HPDE6-E6E7 (cell line): ENCODE results near the gene ZNF280D.

Experiments
- DNase-seq: peaks from one replicate; pipeline ENCODE4 v3.0.0; 2011; ENCODE audit warnings: missing footprints; ENCODE audit errors: extremely low spot score

The ZNF280D gene

GRCh38 chr15:56744701-56745683, 11.7 kb upstream of the ZNF280D start:
- DNase-seq: no peak

- DNase-seq: no peak
Measured at GRCh38 chr15:56741541-56741940, 8.2 kb upstream of the ZNF280D start.

DNA sequence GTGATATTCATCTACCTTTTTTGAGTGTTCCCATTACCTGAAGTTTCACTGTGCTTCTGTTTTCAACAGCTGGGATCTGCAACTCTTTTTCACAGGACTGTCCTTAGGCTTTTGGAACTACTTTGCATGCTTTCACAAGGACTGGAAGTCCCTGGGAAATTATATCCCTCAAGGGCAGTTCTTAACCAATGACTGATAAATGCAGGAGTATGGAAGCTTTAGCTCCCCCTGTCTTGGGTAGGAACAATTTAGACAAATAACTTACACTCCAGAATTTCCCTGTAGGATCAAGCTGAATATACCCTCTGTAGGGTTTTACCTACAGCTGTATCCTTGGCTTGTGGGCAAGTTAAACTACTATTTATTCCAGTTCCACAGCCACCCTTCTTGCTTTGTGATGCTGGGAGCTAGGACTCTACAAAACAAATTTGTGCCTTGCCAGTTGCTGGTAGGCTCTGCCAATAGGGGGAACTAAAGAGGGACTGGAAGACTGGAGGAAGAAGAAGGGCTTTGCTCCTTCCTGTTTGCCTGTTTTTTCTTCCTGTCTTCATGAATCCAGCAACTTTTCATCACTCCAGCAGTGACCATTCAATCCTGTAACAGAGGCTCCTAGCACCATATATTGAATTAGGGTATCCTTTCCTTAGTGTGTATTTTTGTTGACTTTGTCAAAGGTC, 6.8 kb upstream of the ZNF280D start:
- no peak for DNase-seq

- DNase-seq: no peak
Measured at GRCh38 chr15:56739474-56739873, 6.2 kb upstream of the ZNF280D start.

DNA sequence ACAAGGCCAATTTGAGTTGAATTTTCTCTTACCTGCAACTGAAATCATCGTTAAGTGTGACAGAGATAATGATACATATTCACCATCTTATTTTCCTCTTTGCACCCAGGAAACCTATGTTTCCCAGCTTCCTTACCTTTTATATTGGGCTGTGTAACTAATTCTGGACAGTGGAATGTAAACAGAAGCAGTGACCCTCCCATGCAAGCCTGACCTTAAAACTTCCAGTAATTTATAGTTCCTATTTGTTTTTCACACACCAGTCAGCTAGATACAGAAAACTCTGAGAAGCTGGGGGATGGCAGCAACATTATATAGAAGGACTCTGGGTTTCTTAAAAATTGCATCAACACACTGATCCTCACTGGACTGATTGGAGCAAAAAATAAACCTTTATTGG, 4.5 kb upstream of the ZNF280D start:
- no peak for DNase-seq

DNA sequence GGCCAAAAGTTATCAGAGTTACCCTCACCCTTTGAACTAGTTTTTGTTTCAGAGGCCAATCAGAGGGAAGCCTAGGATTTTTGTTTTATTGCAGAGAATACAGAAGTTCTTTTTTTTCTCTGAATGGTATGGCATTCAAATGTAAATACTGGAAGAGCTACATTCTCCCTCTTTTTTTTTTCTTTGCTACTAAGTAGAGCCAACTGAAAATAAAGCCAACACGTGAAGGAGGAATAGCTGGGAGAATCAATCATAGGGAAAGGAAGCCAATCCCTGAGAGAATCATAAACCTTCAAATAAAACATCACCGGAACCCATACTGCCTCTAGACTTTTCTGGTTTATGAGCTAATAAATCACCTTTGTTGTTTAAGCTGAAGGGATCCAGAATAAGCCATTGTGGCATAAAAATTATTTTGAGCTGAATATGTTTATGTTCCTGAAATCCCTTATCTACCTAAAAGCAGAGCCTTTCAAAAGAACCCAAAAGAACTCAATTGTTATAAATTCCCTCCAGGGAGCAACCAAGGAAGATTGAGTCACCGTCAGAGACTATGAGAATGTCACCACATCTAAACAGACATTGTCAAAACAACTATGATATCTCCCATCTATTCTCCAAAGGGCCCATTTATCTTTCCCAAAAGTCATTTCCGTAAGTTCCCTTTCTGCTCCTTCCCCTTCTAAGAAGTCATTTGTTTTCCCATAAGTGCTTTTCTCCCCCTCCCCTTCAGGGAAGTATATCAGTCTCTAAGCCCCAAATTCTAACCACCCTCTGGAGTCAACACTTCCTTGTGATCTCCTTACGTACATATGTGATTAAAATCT, 3.8 kb upstream of the ZNF280D start:
- DNase-seq: no peak

GRCh38 chr15:56736308-56736707, 3.0 kb upstream of the ZNF280D start:
- DNase-seq: no peak

GRCh38 chr15:56735589-56735988, 2.3 kb upstream of the ZNF280D start:
- no peak for DNase-seq

GRCh38 chr15:56734013-56734635, 815 bp upstream of the ZNF280D start:
- no peak for DNase-seq

GRCh38 chr15:56732886-56733135, 498 bp downstream of the ZNF280D start:
- DNase-seq: no peak

- DNase-seq: no peak
Measured at GRCh38 chr15:56732135-56732885, 999 bp downstream of the ZNF280D start.

- DNase-seq: no peak
Measured at GRCh38 chr15:56731548-56731947, 1.8 kb downstream of the ZNF280D start.

- DNase-seq: no peak
Measured at GRCh38 chr15:56729561-56729960, 3.7 kb downstream of the ZNF280D start.

- DNase-seq: no peak
Measured at GRCh38 chr15:56725386-56725785, 7.9 kb downstream of the ZNF280D start.

DNA sequence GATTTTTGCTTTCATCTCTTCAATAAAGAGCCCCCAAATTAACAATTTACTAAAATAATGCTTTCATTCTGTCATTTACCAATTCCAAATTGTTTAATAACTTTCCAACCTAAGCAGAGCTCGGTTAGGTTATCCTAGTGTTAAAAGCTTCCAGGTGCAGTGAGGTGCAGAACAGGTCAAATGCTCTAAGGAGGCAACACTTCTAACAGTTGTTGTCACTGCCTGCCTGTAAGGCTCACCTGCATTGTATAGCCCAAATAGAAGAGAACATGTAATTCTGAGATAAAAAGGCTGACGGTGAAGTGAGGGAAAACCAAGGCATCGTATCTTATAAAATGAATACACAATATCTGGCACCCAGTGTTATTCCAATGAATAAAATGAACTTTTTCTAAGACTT, 9.1 kb downstream of the ZNF280D start:
- DNase-seq: no peak

DNA sequence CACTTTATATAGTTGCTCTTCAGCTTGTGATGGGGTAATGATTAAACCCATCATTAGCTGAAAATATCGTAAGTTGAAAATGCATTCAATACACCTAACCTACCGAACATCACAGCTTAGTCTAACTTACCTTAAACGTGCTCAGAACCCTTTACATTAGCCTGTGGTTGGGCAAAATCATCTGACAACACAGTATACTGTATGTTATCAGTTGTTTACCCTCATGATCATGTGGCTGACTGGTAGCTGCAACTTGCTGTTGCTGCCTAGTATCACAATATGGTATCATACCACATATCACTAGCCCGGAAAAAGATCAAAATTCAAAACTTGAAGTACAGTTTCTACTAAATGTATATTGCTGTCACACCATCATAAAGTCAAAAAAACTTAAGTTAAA, 9.5 kb downstream of the ZNF280D start:
- no peak for DNase-seq

- DNase-seq: no peak
Measured at GRCh38 chr15:56719774-56720555, 13.3 kb downstream of the ZNF280D start.

DNA sequence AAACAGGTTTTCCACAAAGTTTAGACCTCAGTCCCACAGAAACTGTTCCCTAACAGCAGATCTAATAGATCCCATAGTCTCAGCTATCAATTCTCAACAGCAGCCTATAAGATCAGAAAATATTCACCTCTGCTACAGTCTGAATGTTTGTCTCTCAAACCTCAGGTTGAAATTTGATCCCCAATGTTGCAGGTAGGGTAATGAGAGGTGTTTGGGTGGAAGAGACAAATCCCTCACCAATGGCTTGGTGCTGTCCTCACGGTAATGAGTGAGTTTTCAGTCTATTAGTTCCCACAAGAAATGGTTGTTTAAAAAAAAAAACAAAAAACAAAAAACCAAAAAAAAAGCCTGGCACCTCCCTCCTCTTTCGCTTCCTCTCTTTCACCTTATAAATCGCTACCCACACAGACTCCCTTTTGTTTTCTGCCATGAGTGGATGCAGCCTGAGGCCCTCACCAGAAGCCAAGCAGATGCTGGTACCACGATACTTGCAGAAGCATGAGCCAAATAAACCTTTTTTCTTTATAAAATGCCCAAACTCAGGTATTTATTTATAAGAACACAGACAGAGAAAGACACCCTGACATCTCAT, 14.2 kb downstream of the ZNF280D start:
- no peak for DNase-seq

DNA sequence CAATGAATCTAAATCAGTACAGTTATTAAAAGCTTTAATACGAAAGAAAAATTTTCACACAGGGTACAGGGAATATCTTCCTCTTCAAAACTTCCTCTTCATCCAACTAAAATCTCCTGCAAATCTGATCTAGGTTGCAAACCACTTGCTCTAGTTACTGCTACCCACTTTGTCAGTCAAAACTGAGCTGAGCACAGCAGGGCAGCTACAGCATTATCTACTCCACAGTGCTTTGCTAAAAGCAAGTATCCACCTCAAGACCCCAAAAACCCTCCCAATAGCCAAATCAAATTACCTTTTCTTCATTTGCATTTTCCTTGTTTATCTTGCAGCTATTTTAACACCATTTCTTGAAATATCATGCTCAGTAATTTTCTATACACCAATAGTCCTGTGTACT, 14.7 kb downstream of the ZNF280D start:
- DNase-seq: no peak

- DNase-seq: no peak
Measured at GRCh38 chr15:56716334-56716733, 17.0 kb downstream of the ZNF280D start.
